Measurements from ENCODE around the gene RGS9.

DNA sequence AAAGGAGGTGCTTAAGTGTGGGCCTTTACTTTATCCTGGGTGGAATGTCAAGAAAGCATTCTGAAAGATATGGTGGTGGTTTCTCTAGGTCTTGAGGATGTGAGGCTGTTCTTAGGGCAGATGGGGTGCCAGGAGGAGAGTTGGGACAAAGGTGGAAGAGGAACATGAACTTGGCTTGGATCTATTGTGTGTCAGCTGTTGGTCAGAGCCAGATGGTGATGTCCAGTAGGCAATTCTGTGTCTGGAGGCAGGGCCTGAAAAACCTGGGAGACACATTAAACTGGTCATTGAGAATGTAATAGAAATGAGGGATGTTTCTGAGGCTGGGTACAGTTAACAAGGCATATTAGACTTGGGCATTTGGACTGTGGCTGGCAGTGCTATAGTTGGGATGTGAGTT lies 32.6 kb upstream of the RGS9 start:
- TF ChIP-seq POLR2A (IDR thresholded peaks at IDR 0.05), result no peak
- TF ChIP-seq, protein P1, sequence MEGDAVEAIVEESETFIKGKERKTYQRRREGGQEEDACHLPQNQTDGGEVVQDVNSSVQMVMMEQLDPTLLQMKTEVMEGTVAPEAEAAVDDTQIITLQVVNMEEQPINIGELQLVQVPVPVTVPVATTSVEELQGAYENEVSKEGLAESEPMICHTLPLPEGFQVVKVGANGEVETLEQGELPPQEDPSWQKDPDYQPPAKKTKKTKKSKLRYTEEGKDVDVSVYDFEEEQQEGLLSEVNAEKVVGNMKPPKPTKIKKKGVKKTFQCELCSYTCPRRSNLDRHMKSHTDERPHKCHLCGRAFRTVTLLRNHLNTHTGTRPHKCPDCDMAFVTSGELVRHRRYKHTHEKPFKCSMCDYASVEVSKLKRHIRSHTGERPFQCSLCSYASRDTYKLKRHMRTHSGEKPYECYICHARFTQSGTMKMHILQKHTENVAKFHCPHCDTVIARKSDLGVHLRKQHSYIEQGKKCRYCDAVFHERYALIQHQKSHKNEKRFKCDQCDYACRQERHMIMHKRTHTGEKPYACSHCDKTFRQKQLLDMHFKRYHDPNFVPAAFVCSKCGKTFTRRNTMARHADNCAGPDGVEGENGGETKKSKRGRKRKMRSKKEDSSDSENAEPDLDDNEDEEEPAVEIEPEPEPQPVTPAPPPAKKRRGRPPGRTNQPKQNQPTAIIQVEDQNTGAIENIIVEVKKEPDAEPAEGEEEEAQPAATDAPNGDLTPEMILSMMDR (IDR thresholded peaks at IDR 0.05), result no peak

All from Peyer's patch (tissue), 4 donors.